GM23248 (cell line): ENCODE data around the gene HTR3B.

Experiments
- EZH2 ChIP-seq: fragments of 200-600 bp; sonication (generic); IDR thresholded peaks from 2 replicates; pipeline ENCODE4 v1.6.1; 2018; ENCODE audit warnings: antibody characterized with exemption, mild to moderate bottlenecking; ENCODE audit not compliant: insufficient read depth, poor library complexity, severe bottlenecking
- EZH2phosphoT487 ChIP-seq: fragments of 200-600 bp; sonication (generic); IDR thresholded peaks from 2 replicates; pipeline ENCODE4 v1.6.1; 2018; ENCODE audit warnings: antibody characterized with exemption, moderate library complexity, mild to moderate bottlenecking, low read depth; ENCODE audit not compliant: insufficient read depth

DNA sequence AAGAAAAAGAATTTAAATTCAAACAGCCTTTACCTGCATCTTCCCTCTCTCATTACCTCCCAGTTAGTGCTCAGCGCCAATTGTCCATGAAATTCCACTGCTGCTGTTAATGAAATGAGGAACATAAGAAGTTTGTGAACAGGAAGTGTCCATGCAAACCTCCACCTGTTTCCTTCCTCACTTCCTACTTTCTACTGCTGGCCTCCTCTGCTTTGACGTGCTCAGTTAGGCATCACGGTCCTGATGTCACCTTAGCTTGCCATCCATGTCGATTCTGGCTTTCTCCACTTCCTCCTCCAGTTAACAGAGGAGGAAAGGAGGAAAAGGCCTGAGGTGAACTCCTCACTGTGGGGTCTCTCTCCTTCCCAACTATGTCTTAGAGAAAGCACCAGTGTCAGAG is 43.4 kb downstream of the HTR3B start:
- TF ChIP-seq EZH2phosphoT487 = no peak
- no peak for TF ChIP-seq EZH2
